ENCODE results near the gene F2R. TPM values are rescaled to one million over a fixed set of nuclear protein-coding genes. Genes with fewer than 3 reads are reported as not detected.

Gene F2R
- total RNA-seq, 4 donors from 2014 or later, result 9.4 to 38.7 (median 16.7) TPM

DNA sequence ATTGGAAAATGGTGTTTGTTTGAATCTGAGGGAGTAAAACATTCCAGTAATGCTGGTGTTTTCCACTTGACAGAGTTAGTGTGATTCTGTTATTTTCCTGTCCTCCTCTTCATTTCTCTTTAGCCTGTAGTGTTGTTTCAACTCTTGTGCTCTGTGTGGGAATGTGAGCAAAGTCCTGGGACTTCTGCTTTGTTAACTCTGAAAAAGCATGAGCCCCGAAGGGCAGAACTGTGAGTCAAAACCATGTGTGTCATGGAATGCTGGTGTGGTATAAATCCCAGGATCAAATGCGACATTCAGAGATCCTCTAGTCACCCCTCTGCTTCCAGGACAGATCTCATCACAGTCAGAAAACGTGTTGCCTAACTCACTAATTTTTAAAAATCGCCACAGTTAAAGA is 8.9 kb downstream of the F2R start:
- Histone ChIP-seq H3K27me3 (no peaks in the 10 kb centered on the region), H3K27ac (no peak overlapping the region), H3K4me1 (no peaks in the 10 kb centered on the region), H3K4me3 (no peak overlapping the region), H3K9me3 (peaks cover 0 to 11% of the 10 kb centered on the region in 2 donors), H3K36me3 (no peaks in the 10 kb centered on the region)
- no peak for TF ChIP-seq POLR2A (IDR thresholded peaks at IDR 0.05)
- TF ChIP-seq, protein P1, sequence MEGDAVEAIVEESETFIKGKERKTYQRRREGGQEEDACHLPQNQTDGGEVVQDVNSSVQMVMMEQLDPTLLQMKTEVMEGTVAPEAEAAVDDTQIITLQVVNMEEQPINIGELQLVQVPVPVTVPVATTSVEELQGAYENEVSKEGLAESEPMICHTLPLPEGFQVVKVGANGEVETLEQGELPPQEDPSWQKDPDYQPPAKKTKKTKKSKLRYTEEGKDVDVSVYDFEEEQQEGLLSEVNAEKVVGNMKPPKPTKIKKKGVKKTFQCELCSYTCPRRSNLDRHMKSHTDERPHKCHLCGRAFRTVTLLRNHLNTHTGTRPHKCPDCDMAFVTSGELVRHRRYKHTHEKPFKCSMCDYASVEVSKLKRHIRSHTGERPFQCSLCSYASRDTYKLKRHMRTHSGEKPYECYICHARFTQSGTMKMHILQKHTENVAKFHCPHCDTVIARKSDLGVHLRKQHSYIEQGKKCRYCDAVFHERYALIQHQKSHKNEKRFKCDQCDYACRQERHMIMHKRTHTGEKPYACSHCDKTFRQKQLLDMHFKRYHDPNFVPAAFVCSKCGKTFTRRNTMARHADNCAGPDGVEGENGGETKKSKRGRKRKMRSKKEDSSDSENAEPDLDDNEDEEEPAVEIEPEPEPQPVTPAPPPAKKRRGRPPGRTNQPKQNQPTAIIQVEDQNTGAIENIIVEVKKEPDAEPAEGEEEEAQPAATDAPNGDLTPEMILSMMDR (IDR thresholded peaks at IDR 0.05), result no peak
- intact Hi-C loops (cut with DNase I; ENCODE audit: low total_unique reads), result no loop called here
- DNase-seq, result no peak

DNA sequence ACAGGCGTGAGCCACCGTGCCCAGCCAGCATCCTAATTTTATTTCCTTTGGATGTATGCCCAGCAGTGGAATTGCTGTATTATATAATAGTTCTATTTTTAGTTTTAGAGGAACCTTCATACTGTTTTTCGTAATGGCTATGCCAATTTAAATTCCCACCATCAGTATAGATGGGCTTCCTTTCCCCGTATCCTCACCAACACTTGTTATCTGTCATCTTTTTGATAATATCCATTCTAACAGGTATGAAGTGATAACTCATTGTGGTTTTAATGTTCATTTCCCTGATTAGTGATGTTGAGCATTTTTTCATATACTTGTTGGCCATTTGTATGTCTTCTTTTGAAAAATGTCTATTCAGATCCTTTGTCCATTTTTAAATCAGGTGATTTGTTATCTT is 13.0 kb downstream of the F2R start:
- intact Hi-C loops (cut with DNase I; ENCODE audit: low total_unique reads), result no loop called here
- Histone ChIP-seq H3K4me3 (no peak overlapping the region), H3K4me1 (no peaks in the 10 kb centered on the region), H3K27me3 (no peaks in the 10 kb centered on the region), H3K36me3 (no peaks in the 10 kb centered on the region), H3K27ac (no peak overlapping the region), H3K9me3 (peaks cover 0 to 11% of the 10 kb centered on the region in 2 donors)
- no peak for DNase-seq
- TF ChIP-seq, protein P1 (IDR thresholded peaks at IDR 0.05), result no peak
- TF ChIP-seq POLR2A (IDR thresholded peaks at IDR 0.05), result no peak

DNA sequence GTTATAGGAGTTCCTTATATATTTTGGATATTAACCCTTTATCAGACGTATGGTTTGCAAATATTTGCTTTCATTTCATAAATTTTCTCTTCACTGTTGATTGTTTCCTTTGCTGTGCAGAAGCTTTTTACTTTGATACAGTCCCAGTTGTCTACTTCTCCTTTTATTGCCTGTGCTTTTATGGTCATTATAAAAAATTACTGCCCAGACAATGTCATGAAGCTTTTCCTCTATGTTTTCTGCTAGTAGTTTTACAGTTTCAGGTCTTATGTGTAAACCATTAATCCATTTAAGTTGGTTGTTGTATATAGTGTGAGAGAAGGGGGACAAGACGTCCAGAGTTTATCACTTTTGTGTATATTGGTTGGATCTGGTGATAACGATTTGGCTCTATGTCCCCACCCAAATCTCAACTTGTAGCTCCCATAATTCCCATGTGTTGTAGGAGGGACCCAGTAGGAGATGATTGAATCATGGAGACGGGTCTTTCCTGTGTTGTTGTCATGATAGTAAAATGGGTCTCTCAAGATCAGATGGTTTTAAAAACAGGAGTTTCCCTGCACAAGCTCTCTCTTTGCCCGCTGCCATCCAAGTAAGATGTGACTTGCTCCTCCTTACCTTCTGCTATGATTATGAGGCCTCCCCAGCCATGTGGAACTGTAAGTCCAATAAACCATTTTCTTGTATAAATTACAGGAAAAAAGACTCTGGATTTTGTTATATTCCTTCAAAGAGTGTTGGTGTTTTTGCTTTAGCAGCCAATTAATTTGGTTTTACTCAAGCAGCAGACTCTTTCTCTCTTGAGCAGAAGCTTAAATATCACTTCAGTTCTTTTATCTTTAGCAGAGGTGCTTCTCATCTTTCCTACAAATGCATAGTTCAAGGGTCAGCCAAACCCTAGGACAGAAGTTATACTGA is 13.7 kb downstream of the F2R start:
- H3K4me1 ChIP-seq, result no peaks in the 10 kb centered on the region
- no peaks in the 10 kb centered on the region for H3K36me3 ChIP-seq
- H3K27me3 ChIP-seq, result no peaks in the 10 kb centered on the region
- no peak for DNase-seq
- intact Hi-C loops (cut with DNase I; ENCODE audit: low total_unique reads), result no loop called here
- H3K9me3 ChIP-seq, result peaks cover 0 to 11% of the 10 kb centered on the region in 2 donors
- H3K4me3 ChIP-seq, result no peak overlapping the region
- H3K27ac ChIP-seq, result no peak overlapping the region
- no peak for TF ChIP-seq POLR2A (IDR thresholded peaks at IDR 0.05)
- TF ChIP-seq, protein P1 (IDR thresholded peaks at IDR 0.05), result no peak

DNA sequence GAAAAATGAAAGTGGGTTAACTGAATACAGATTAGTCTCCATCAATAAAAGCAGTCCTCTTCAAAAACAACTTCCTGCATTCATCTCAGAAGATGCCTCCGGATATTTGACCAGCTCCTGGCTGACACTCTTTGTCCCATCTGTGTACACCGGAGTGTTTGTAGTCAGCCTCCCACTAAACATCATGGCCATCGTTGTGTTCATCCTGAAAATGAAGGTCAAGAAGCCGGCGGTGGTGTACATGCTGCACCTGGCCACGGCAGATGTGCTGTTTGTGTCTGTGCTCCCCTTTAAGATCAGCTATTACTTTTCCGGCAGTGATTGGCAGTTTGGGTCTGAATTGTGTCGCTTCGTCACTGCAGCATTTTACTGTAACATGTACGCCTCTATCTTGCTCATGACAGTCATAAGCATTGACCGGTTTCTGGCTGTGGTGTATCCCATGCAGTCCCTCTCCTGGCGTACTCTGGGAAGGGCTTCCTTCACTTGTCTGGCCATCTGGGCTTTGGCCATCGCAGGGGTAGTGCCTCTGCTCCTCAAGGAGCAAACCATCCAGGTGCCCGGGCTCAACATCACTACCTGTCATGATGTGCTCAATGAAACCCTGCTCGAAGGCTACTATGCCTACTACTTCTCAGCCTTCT is 16.6 kb downstream of the F2R start:
- TF ChIP-seq, protein P1 (IDR thresholded peaks at IDR 0.05), result no peak
- Histone ChIP-seq H3K27me3 (no peaks in the 10 kb centered on the region), H3K4me1 (no peaks in the 10 kb centered on the region), H3K36me3 (no peaks in the 10 kb centered on the region), H3K27ac (no peak overlapping the region), H3K9me3 (peaks cover 0 to 11% of the 10 kb centered on the region in 2 donors), H3K4me3 (no peak overlapping the region)
- intact Hi-C loops (cut with DNase I; ENCODE audit: low total_unique reads), result no loop called here
- DNase-seq, result no peak

DNA sequence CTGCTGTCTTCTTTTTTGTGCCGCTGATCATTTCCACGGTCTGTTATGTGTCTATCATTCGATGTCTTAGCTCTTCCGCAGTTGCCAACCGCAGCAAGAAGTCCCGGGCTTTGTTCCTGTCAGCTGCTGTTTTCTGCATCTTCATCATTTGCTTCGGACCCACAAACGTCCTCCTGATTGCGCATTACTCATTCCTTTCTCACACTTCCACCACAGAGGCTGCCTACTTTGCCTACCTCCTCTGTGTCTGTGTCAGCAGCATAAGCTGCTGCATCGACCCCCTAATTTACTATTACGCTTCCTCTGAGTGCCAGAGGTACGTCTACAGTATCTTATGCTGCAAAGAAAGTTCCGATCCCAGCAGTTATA is 17.1 kb downstream of the F2R start:
- H3K4me3 ChIP-seq, result no peak overlapping the region
- H3K9me3 ChIP-seq, result peaks cover 0 to 11% of the 10 kb centered on the region in 2 donors
- intact Hi-C loops (cut with DNase I; ENCODE audit: low total_unique reads), result no loop called here
- H3K36me3 ChIP-seq, result no peaks in the 10 kb centered on the region
- no peaks in the 10 kb centered on the region for H3K4me1 ChIP-seq
- H3K27me3 ChIP-seq, result no peaks in the 10 kb centered on the region
- H3K27ac ChIP-seq, result no peak overlapping the region
- TF ChIP-seq, protein P1 (IDR thresholded peaks at IDR 0.05), result no peak
- TF ChIP-seq POLR2A (IDR thresholded peaks at IDR 0.05), result no peak
- no peak for DNase-seq
